GM19324 (cell line): ENCODE measurements around the gene DUSP2.
"Not testable (repeated sequence)": the region's sequence is repeated elsewhere in the genome, so short reads cannot be mapped to it uniquely, and the experiment has no call there.

ENCODE experiments used
- ATAC-seq: cut with Tn5 transposase; IDR thresholded peaks from one replicate; pipeline ENCODE4 v1.9.1; 2021; ENCODE audit warnings: mild to moderate bottlenecking, moderate library complexity; ENCODE audit not compliant: unreplicated experiment, low FRiP score

DUSP2 gene

DNA sequence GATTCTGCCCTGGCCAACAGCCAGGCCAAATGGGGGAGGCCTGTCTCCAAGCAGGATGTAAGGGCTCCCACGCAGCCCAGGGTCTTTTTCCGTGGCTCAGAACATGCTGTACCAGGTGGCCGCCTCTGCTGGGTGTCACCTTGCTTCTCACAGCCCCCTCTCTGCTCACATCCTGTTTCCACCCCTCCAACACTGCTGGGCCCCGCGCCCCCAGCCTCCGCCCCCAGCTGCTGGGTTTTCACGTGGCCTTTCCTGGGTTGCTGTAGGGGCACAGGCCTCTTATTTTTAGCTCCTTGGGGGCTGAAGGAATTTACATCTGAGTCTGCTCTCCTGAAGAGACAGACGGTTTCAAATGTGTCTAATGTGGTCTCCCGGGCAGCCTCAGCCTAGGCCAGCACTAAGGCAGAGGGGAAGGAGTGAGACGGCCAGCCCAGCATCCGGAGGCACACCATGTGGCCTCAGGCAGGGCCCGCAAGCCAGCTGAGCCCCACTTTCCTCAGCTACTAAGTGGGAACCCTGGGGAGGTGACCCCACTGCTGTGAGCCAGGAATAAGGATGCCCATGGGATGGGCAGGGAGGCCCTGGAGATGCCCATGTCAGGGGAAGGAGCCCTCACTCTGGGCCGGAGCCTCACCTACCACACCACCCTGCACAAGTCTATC lies 18.7 kb upstream of the DUSP2 start:
- peak; percentile 67 for ATAC-seq

- peak; percentile 13 for ATAC-seq
Observed at GRCh38 chr2:96163415-96163767, 18.2 kb upstream of the DUSP2 start.

GRCh38 chr2:96161898-96162297 lies 16.7 kb upstream of the DUSP2 start:
- no peak for ATAC-seq

DNA sequence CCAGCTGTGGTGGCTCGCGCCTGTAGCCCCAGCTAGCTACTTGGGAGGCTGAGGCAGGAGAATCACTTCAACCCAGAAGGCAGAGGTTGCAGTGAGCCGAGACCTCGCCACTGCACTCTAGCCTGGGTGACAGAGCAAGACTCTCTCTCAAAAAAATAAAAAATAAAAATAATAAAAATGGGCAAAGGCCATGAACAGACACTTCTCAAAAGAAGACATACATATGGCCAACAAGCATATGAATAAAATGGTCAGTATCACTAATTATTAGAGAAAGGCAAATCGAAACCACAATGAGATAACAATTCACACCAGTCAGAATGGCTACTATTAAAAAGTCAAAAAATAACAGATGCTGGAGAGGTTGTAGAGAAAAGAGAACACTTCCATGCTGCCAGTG lies 15.1 kb upstream of the DUSP2 start:
- ATAC-seq: not testable (repeated sequence)

DNA sequence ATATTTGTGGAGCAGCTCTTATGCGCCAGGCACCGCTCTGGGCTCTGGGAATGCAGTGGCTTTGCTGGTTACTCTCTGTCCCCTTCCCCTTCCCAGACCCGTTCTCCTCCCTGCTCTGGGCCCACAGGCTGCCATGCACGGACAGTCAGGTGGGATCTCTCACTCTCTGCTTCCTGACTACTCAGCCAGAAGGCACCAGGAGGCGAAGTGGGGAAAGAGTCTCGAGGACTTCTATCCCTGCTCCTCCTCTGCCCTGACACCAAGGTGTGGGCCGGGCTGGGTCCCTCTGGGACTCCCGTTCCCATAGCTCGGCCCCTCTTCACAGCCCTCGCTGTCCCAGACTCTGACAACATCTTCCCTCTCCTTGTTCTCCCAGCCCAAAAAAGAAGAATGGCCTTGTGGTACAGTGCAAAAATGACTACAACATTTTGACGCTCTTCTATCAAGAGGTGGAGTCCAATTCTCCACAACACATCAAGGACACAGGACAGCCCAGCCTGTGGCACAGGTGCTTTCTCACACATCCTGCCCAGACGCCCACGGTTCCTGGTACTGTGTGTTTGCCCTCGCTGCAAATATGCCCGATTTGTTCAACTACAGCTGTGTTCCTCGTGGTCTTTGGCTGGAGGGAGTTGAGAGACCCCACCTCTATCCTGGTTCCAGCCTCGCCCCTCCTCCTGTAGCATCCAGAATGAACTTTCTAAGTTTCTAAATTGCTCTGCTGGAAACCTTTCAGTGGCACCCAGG lies 14.0 kb upstream of the DUSP2 start:
- no peak for ATAC-seq

GRCh38 chr2:96158554-96158940 lies 13.3 kb upstream of the DUSP2 start:
- ATAC-seq: no peak

DNA sequence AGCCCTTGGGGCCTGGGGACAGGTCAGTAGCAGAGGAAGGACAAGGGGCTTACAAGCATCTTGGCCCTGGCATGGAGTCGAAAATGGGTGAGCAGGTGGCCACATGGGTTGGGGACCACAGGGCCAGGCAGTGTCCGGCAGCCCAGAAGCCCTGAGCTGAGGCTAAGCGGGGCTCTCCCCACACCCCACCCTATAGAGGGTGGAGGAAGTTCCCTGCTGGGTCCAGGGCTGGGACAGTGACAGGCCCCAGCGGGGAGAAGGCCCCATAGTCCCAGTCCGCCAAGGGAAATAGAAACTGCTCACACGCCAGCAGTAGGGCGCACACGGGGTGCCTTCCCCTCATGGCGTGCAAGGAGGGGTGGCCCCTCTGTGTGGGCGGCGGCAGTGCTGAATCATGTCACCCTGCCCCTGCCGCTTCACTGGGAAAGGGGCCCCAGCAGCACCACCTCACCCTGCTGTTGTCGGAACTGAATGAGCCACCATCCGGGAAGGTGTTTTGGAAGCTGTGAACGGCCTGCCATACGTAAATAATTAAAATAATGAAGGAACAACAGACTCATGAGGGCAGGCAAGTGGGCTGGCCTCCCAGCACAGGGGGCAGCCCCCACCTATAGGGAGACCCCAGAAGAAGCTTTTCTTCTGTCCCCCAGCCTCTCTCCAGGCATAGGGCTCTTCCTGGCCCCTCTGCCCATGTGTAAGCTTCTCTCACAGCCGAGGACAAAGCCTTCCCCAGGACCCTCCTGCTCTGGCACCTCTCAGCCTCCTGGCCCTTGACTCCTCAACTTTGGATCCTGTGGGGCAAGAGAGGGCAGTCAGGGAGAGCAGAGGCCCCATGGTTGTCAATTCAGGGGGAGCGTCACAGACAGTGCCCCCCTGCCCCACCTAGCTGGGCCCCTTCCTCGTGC lies 12.7 kb upstream of the DUSP2 start:
- ATAC-seq: peak; percentile 51

GRCh38 chr2:96156926-96157648 lies 11.8 kb upstream of the DUSP2 start:
- ATAC-seq: peak; percentile 32

GRCh38 chr2:96156011-96156820 lies 11.0 kb upstream of the DUSP2 start:
- no peak for ATAC-seq

DNA sequence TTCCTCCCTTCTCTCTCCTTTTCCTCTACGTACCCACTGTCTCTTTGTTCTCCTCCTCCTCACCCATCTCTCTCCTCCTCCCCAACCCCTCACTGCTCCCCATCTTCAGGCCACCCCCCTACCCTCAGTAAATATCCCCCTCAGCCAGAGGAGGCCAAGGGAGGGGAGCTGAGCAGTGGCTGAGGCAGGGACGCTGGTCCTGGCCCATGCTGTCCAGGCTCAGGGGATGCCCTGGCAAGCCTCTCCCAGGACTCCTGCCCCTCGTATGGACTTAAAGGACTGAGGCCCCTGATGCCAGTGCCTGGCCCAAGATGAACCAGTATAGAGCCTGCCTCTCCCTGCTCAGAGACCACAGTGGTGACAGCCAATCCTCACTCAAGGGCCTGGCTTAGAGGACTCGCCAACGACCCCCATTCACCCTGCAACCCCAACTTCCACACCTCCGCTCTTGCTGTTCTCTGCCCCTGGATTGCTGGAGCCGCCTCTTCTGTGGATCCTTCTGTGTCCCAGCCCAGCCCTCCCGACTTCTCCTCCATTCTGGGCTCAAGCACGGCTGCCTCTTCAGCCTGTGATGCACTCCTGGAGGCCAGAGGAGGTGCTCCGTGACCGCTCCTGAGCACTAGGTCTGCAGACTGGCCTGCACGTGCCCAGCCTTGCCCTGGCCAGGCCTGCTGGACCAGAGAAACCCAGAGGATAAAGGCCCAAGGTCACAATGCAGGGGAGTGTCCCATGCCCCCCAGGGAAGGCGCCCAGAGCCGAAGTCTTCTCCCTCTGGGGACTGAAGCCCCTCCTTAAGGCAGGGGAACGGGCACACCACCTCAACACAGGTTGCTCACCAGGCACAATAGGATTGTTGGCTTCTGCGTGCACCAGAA lies 9.5 kb upstream of the DUSP2 start:
- ATAC-seq: no peak

DNA sequence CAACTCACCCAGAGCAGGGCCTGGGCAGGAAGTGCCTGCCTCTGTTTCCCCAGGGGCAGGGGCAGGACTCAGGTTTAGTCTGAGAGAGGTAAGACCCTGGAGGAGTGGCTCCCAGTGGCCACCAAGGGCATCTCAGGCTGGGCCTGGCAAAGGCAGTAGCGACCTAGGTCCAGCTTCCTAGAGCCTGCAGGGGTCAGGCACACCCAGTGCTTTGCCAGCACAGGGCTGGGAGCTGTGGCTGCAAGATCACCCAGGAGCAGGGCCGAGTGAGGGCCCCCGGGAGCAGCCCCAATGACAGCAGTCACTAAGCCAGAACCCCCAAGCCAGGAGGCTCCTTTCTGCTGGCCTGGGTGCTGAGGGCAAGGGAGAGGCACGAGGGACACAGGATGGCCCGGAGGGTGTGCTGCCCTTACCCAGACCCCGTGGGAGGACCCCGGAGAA lies 8.8 kb upstream of the DUSP2 start:
- ATAC-seq: no peak

DNA sequence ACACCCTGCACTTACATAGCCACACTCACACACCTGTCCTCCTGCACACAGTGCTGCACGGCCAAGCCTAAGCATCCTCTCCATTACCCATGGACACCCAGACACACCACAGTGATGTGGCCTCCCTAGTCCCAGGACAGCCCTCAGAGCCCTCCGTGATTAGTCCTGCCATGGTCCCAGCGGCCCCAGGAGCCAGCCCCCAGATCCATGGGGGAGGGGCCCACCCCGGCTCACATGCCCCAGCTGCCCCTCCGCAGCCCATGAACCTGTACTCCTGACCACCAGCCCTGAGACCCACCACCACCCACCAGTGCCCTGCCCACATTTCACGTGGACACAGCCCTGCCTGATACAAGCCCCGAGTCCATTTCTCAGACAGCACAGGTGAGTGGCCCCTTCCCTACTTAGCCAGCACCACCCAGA lies 8.1 kb upstream of the DUSP2 start:
- no peak for ATAC-seq

DNA sequence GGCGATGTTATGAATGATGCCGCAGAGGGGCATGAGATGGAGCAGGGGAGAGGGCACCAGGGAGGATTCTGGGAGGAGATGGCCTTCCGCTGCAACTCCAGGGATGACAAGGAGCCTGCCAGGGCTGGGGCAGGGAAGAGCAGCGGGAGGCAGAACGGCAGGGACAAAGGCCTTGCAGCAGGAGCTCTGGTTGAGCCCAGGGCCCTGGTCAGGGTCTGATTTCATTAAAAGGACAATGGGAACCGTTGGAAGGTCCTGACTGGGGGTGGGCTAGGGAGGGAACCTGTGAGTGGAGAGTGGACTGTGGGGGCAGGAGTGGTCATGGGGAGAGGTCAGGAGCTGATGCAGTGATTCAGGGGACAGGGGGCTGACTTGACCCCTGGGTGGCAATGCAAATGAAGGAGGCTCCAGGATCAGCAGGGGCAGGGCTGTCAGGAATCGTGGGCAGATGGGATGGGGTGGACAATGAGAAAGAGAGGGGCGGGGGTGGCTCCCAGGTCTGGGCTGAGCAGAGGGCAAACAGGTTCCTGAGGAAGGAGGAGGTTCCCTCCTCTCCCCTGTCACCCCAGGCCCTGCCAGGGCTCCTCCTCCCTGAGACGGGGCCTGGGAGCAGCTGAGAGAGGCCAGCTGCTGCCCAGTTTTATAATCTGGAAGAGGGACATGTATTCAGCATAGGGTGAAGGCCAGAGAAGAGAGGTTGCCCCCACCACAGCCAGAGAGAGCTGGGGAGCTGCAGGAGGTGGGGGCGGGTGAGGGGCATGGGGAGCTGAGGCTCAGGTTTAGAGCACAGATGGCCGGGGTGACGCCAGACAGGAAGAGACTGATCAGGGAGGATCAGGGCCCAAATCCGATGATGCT lies 7.3 kb upstream of the DUSP2 start:
- ATAC-seq: no peak

GRCh38 chr2:96151595-96152303 lies 6.5 kb upstream of the DUSP2 start:
- ATAC-seq: no peak

GRCh38 chr2:96150791-96151594 lies 5.8 kb upstream of the DUSP2 start:
- ATAC-seq: no peak

GRCh38 chr2:96150007-96150640 lies 4.9 kb upstream of the DUSP2 start:
- no peak for ATAC-seq
